Caki2 (cell line): ENCODE measurements around the gene ARG1. TPM values are rescaled to one million over a fixed set of nuclear protein-coding genes. Genes with fewer than 3 reads are reported as not detected.

Source experiments
- total RNA-seq: library from RNA; depleted of rRNA; stranded (reverse); fragments of >200 nt; shearing (Covaris generic); gene quantifications from 2 replicates; pipeline ENCODE4 v1.2.3, GENCODE V29; 2014; ENCODE audit warnings: low replicate concordance; rRNA removed

Gene ARG1
- total RNA-seq, 1 experiment from 2014 or later: not detected

Other genes starting within 250 kb of the ARG1 start
- gene MED23, start 55.0 kb downstream of the ARG1 start, total RNA-seq: 15.6 and 16.0 TPM in 2 replicates
- gene ENPP3, start 64.1 kb downstream of the ARG1 start, total RNA-seq: 0.17 and 0.29 TPM in 2 replicates
- 0.44 TPM in 1 of 2 replicates, not detected in the other for gene OR2A4, start 128.2 kb downstream of the ARG1 start, total RNA-seq
- not detected in 2 replicates for gene CTAGE9, start 137.8 kb downstream of the ARG1 start, total RNA-seq
- 2.6 and 2.8 TPM in 2 replicates for gene ENPP1, start 234.8 kb downstream of the ARG1 start, total RNA-seq